G401 (cell line): ENCODE results near the gene BID. TPM values are rescaled to one million over a fixed set of nuclear protein-coding genes. Genes with fewer than 3 reads are reported as not detected.
"Not testable (repeated sequence)": the region's sequence is repeated elsewhere in the genome, so short reads cannot be mapped to it uniquely, and the experiment has no call there.

Experiments used
- DNase-seq: peaks from one replicate; pipeline ENCODE4 v3.0.0-alpha.2; 2015; ENCODE audit warnings: low spot score
- in situ Hi-C: cut with HindIII; loops from 2 replicates; pipeline ENCODE4 v1.10.0; 2016; ENCODE audit warnings: low sequenced_read_pairs, mixed read lengths
- total RNA-seq: library from RNA; depleted of rRNA; stranded (reverse); fragments of >200 nt; shearing (Covaris generic); gene quantifications from 2 replicates; pipeline ENCODE4 v1.2.3, GENCODE V29; 2014

The BID gene
- total RNA-seq, 1 experiment from 2014 or later = 58.9 TPM

- peak; percentile 32 for DNase-seq
These were observed 837 bp upstream of the BID start for GRCh38 chr22:17774926-17775685.

GRCh38 chr22:17773606-17774205 lies 563 bp downstream of the BID start:
- DNase-seq = peak; percentile 78
- in situ Hi-C loops = no loop called here

More at GRCh38 chr22:17774926-17775685, 837 bp upstream of the BID start:
- in situ Hi-C loops = no loop called here

- in situ Hi-C loops = no loop called here
These were observed 1.2 kb downstream of the BID start for GRCh38 chr22:17772958-17773605.

GRCh38 chr22:17772249-17772957 lies 1.9 kb downstream of the BID start:
- in situ Hi-C loops = no loop called here
- DNase-seq = peak; percentile 32

More at GRCh38 chr22:17772958-17773605, 1.2 kb downstream of the BID start:
- peak; percentile 46 for DNase-seq

- peak; percentile 49 for DNase-seq
- in situ Hi-C loops = no loop called here
These were observed 3.8 kb downstream of the BID start for GRCh38 chr22:17770180-17771077.

DNA sequence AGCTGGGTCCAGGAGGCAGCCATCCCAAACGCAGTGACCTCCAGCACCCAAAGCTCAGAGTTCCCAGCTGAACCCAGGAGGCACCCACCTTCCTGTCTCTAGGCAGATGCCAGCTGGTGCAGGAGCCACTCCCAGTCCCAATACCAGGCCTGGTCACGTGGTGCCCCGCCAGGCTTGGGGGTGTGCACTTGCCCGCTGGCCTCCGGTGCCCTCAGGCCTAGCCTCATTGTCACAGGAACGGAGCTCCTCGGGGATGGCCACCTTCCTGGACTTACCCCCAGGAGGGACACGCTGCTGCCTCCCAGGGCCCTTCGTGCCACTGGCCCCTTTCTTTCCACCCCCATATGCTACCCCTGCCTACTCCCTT lies 4.6 kb downstream of the BID start:
- in situ Hi-C loops = no loop called here
- DNase-seq = peak; percentile 23

DNA sequence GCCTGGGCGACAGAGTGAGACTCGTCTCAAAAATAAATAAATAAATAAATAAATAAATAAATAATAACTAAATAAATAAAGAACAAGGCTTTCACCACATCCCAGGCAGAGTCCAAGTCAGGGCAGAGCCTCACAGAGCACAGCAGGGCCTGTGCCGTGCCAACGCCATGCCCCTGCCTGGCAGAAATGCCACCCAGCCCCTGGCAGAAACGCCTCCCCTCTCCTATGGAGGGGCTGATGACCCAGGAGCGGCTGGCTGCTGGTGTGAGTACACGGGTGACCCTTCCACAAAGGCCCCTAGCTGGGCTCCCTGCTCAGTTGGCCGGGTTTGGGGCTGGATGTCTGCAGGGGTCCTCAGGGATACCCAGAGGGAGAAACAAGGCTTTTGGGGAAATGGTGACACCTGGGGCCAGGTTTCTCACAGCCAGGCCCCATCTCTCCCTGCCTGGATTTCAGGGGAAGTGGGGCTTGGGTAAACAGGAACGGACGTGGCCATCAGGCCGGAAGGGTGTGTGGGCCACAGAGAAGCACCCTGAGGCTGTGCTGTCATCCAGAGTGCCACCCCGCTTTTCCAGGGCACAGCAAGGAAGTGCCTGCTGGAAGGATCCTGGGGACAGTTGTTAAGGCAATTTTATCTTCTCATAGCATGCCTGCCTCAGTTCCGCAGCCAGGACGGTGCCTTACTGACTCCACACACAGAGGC lies 5.1 kb downstream of the BID start:
- in situ Hi-C loops = no loop called here
- no peak for DNase-seq

GRCh38 chr22:17767233-17768065 lies 6.8 kb downstream of the BID start:
- in situ Hi-C loops = no loop called here
- DNase-seq = no peak

DNA sequence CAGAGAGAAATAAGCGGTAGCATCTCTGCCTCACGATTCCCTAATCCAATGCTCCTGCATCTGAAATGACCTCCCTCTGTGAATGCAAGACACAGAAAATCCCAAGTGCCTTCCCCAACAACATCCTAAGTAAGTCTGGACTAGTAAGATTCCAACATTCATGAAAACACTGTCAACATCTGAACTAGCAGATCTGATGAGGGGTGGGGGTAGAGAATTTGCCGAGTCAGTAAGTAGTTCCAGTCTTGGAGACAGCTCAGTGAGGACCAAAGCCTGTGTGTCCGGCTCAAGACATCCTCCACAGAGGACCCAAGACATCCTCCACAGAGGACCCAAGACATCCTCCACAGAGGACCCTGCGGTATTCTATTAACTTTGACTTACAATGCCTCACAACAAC lies 9.4 kb downstream of the BID start:
- DNase-seq, in situ Hi-C loops: not testable (repeated sequence)

GRCh38 chr22:17764036-17764435 lies 10.2 kb downstream of the BID start:
- in situ Hi-C loops = no loop called here

DNA sequence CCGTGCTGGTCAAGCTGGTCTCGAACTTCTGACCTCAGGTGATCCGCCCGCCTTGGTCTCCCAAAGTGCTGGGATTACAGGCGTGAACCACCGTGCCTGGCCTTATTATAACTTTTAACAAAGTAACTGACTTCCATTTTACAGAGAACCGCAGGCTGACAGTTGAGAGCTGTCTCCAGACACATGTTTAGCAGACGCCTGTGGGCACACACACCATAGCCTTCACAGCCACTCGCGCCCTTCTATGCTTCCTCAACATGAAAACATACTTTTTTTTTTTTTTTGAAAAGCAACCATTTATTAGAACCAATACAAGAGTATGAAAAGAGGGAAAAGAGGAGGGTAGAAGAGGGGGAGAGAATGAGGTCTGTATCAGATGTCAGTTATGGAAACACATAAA lies 10.8 kb downstream of the BID start:
- in situ Hi-C loops = not testable (repeated sequence)

More at GRCh38 chr22:17764036-17764435, 10.2 kb downstream of the BID start:
- peak; percentile 87 for DNase-seq

GRCh38 chr22:17761138-17761488 lies 13.2 kb downstream of the BID start:
- DNase-seq = no peak
- in situ Hi-C loops = no loop called here

More for the DNA sequence above, 10.8 kb downstream of the BID start:
- not testable (repeated sequence) for DNase-seq

GRCh38 chr22:17754233-17754925 lies 19.9 kb downstream of the BID start:
- no peak for DNase-seq
- in situ Hi-C loops = no loop called here

DNA sequence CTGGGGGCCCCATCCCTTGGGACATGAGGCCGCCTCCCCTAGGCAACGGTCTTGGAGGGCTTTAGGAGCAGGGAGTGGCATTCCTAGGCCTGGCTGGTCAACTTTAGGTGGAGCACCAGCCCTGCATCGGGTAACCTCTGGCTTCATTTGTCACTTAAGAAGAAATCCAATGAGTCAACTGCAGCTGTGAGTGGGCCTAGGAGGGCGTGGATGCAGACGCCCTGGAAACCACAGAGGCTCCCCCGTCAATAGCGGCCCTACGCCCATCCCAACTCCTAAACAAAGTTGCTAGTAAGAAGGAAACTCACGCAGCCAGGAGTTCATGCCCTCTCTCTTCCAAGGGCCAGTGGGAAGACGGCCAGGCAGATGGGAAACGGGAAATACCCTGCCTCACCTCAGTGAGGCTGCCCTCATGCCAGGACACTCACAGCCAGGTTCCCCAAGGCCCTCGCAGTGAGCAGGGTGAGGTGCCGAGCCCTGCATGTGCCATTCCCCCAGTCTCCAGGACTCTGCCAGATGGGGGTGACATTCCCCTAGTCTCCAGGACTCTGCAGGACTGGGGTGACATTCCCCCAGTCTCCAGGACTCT lies 20.8 kb downstream of the BID start:
- in situ Hi-C loops = no loop called here
- DNase-seq = no peak

GRCh38 chr22:17751596-17751995 lies 22.7 kb downstream of the BID start:
- in situ Hi-C loops = no loop called here

DNA sequence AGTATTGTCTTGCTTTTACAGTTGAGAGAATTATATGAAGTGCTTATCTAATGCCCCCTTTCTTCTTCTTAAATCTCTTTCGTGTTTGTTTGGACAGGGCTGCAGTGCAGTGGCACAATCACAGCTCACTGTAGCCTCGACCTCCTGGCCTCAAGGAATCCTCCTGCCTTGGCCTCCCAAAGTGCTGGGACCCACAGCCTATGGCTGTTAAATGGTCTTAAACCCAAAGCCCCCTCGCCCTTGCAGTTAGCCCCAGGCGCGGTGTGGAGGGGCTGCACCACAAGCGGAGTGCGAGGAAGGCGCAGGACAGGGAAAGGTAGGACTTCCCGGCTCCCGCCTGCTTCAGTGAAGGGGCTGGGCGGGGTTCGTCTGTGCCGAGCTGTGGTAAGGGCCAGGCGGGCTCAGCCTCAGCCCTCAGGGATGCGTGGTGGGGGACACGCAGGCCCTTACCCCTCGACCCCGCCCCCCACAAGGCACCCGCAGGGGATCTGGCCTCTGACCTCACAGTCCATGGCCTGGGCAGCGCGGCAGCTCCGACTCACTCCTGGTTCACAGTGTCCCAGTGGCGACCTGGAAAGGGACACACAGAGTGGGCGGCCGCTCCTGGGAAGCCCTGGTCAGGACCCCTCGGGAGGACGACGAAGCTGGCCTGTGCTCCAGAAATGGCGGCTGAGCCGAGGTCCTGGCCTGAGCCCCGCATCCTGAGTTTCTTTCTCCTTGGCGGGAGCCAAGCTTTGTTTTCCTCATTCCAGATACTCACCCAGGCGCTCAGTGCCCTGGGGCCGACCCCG lies 24.5 kb downstream of the BID start:
- in situ Hi-C loops = no loop called here
- DNase-seq = no peak

More at GRCh38 chr22:17751596-17751995, 22.7 kb downstream of the BID start:
- no peak for DNase-seq
